HG02870 (cell line): ENCODE results near the gene RAB21.

ENCODE experiments used
- ATAC-seq: cut with Tn5 transposase; IDR thresholded peaks from one replicate; pipeline ENCODE4 v1.9.1; 2021; ENCODE audit warnings: mild to moderate bottlenecking, moderate library complexity; ENCODE audit not compliant: unreplicated experiment

Gene RAB21, protein sequence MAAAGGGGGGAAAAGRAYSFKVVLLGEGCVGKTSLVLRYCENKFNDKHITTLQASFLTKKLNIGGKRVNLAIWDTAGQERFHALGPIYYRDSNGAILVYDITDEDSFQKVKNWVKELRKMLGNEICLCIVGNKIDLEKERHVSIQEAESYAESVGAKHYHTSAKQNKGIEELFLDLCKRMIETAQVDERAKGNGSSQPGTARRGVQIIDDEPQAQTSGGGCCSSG

DNA sequence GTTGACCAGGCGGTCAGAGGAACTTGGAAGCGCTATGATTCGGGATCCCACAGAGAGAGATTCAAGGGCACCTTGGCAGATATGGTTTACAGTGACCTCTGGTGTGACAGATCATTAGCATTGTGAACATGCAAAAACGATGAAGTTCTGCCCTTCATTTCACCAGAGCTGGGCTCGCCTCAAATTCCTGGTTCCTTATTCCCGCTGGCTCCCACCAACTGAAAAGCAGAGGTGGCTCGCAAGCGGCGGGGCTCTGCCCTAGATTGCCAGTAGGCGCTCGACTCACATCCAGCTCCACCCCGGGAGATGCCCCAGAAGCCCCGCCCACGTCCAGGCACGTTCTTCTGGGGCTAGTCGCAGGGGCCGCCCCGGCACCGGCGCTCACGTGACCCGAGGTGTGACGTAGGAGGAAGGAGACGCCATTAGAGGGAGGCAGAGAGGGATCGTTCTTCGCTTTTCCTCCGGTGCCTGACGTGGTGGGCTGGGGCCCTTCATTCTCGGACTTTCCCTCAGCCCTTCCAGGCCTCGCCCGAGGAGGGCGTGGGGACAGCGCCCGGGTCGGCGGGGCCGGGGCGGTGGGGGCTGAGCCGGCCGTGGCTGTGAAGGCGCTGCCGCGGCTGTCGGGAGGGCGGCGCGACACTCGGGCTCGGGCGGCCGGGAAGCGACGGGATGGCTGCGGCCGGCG lies at the start of gene RAB21:
TSS of gene RAB21 (plus strand) at position 403 of the 685 bp plus-strand sequence. CDS start at position 670, 267 bp downstream.
- ATAC-seq = peak; percentile 95

DNA sequence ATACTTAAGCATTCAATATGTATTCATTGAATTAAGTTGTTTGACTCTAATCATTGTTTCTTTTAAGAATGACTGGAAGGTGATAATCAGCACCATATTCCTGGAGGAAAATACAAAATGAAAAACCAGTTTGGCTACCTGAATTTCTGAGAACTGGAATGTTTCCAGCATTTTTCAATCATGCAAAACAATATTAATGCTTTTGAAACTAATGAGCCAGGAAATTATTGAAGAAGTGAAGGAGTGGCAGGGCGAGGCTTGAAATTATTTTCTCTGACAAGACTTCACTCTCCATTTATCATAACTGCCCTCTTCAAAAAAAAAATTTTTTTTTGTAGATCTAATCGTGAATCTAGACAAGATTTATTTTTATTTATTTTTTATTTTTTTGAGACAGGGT lies 49.7 kb upstream of the RAB21 start:
- no peak for ATAC-seq

DNA sequence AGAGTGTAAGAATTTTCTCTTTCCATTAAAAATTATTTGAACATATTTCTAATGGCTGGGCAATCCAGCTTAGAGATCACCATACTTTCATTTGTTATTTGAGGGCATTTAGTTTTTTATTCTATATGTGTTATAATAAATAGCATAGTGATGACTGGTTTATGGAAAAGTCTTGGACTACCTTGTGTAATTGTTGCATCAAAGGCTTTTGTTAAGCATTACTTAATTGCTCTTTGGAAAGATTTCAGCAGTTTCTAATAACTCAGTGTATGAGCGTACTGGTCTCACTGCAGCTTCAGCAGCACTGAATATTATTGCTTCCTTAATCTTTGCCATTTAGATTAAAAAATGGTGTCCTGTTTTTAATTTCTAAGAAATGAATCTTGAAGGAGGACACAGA lies 46.0 kb upstream of the RAB21 start:
- no peak for ATAC-seq

DNA sequence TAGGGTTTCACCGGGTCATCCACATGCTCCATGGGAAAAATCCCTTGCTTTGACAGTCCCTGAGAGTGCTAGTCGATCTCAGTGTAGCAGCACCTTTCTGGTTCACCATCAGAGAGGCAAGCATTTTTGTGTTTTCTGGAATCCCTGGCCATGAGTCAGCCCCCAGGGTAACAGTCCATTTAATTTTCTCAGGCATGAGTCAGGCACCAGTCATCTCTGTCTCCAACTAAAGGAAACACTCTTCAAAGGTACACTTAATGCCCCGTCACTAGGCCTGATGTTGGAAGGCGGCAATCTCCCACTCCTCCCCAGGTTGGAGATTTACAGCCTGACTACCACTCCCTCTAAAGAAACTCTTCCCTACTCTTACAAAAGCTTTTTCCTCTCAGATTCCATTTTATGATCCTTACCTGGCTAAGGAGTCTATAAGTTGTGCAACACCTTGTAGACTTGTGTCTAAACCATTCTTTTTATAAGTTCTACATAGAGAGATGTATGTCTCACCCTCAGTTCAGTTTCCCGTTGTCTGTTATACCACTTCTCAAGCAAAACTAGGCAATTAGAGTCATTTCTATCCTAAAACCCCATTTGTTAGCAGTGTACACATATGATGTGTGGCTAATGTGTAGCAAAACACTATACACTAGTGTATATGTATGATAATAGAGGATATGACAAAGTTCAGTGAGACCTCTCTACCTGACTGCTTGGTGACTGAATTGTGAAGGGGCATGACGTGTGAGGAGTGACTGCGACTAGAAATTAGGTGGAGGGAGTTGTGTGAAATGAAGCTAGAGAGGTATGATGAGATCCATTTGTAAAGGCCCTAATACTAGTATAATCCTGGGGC lies 44.2 kb upstream of the RAB21 start:
- no peak for ATAC-seq

DNA sequence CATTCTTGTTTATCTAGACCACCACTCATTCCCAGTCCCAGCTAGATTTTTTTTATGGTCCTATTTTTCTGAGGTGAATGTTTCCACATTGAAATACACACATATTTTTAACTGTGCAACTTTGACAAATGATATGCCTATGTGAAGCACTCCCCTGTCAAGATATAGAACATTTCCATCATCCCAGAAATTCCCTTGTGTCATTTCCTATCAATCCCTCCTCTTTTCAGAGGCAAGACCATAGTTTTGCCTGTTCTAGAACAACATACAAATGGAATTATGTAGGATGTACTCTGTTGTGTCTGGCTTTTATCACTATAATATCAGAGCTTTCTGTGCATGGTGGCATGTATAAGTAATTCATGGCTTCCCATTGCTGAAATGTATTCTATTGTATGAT lies 36.1 kb upstream of the RAB21 start:
- ATAC-seq = no peak

DNA sequence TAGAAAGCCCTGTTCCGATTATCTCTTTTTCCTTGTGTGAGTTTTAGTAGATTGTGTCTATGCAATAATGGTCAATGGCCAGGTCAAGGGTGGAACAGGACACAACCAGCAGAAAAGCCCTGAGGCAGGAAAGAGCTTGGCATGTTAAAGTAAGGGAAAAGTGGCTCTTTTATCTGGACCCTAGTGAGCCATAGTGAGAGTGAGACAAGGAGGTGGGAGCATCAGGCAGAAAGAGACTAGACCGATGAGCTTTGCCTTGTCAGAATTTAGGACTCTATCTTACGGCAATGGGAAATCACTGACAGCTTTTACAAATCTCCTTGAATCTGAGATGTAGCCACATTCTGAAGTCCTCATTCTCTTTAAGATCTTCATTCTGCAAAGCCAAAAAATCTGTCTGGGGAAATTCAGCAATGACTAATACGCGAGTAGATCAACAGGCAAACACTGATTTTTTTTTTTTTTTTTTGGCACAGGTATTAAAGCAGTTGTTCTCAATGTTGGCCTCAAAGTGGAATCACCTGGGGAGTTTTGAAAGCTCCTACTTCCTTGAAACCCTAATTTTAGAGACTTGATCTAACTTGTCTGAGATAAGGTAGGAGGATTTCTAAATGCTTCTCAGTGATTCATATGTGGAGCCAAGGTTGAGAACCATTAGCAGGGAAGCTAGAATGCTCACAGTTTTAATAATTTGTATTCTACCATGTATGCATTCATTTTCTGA lies 34.9 kb upstream of the RAB21 start:
- ATAC-seq = no peak

DNA sequence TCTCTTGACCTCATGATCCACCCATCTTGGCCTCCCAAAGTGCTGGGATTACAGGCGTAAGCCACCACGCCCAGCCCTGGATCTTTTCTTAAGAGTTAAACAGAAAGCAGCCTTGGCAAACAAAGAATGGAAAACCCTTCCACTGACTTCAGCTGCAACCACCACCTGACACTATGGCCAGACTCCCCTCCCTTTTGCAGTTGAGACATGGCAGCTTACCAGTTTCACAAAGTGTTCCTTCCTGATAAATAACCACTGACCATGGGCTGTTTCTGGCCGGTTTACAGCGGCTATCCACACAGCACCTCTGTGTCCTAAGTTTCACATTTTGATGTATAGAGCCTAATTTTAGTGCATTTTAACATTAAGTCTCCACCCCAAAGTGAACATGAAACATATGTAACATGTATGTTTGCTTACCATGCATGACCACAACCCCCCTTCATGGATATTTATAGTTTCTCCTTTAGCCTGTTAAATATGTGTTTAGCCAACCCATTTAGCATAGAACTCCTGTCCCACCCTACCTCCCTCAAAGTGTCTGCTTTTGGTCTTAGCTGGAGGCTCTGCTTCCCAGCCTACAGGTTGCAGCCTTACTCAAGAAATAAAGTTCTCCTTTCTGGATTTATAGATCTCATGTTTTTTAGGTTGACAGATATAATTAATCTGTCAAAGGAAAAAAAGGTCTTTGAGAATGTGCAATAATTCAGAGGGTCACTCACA lies 32.7 kb upstream of the RAB21 start:
- ATAC-seq = no peak

DNA sequence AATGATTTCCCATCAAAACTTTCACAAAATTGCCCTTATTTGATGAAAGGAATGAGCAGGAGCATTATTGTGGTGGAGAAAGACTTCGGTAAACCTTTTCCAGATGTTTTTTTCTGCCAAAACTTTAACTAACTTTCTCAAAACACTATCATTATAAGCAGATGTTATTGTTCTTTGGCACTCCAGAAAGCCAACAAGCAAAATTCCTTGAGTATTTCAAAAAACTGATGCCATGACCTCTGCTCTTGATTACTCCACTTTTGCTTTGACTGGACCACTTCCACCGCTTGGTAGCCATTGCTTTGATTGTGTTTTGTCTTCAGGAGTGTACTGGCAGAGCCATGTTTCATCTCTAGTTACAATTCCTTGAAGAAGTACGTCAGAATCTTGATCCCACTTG lies 29.7 kb upstream of the RAB21 start:
- no peak for ATAC-seq

DNA sequence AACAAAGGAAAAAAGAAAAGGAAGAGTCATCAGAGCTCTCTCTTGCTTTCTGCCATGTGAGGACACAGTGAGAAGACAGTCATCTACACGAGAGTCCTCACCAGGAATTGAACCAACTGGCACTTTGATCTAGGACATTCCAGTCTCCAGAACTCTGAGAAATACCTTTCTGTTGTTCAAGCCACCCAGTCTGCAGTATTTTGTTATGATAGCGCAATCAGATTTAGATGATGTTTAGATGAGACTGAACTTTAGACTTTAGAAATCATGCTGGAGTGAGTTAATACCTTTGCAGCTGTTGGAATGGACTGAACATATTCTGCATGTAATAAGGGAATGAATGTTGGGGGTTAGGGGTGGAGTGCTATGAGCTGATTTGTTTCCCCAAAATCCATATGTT lies 28.1 kb upstream of the RAB21 start:
- ATAC-seq = no peak

DNA sequence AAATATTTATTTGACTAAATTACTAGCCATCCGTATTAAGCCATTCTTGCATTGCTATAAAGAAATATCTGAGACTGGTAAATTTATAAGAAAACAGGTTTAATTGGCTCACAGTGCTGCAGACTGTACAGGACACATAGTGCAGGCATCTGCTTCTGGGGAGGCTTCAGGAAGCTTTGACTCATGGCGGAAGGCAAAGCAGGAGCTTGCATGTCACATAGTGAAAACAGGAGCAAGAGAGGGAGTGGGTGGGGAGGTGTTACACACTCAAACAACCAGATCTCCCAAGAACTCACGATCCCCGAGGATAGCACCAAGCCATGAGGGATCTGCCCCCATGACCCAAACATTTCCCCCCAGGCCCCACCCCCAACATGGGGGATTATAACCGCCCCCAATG lies 26.7 kb upstream of the RAB21 start:
- no peak for ATAC-seq

DNA sequence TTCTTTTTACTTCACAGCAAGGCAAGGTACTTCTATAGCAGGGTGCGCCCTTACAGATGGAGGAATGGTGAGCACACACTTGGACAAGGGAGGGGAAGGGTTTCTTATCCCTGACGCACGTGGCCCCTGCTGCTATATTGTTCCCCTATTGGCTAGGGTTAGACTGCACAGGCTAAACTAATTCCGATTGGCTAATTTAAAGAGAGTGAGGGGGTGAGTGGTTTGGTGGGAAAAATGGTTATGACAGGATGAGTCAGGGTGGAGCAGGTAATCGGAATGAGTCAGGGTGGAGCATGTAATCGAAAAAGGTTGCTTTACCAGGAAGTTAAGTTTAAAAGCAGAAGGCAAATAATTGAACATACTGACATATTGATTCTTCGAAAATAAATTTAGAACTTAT lies 23.7 kb upstream of the RAB21 start:
- ATAC-seq = no peak

DNA sequence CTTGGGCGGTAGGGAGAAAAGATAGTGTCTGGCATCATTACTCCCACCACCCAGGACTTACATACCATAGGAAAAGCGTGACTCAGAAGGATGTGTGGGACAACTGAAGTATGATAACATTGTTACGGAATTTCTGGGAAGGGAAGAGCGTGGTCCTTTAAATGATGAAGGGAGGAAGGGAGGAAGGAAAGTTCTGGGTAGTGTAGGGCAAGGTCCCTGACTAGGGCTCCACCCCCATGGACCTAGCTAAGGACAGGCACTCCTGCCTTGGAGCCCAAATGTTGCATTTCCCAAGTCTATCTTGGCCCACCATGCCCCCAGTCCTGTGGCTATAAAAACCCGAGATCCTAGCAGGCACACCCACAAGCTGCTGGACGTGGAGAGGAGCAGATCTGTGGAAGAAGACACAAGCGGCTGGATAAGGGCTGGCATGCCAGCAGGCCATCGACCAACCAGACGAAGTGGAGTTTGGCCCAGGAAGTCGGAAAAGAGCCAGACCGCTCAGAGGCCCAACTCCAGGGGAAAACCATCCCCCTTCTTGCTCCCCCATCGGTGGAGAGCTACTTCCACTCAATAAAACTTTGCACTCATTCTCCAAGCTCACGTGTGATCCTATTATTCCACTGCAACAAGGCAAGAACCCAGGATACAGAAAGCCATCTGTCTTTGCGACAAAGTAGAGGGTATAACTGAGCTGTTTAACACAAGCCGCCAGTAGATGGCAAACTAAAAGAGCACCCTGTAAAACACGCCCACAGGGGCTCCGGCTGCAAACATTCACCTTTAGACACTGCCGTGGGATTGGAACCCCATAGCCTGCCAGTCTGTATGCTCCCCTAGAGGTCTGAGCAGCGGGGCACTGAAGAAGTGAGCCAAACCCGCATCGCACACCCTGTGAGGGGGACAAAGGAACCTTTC lies 23.0 kb upstream of the RAB21 start:
- ATAC-seq = no peak

DNA sequence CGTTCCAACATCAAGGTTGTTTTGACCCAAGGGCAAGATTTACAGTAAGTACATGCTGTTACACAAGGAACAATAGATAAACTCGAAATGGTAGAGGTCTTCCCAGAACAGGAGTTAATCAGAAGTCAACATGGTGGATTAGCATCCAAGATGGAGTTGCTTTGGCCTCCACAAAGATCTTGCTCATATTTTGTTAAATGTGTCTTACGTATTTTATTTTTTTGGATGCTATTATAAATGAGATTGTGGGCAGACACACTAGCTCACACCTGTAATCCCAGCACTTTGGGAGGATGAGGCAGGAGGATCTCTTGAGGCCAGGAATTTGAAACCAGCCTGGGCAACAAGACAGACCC lies 22.3 kb upstream of the RAB21 start:
- ATAC-seq = no peak

DNA sequence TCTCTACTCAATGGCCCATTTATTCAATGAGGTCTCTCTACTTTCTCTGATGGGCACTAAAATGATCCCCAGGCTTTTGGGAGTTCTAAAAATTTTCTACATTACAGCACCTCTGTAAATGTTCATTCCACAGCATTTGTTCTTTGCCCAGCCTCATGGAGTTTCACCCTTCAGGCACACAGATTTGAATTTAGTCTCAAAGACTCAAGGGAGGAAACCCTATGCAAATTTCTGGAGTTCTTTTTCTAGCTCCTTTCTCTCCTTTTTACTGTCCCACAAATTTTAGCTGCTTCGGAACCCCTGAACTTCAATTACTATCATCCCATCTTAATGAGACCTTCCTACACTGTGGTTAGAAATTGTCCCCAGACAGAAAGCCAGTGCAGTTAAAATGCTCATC lies 17.5 kb upstream of the RAB21 start:
- ATAC-seq = peak; percentile 68

DNA sequence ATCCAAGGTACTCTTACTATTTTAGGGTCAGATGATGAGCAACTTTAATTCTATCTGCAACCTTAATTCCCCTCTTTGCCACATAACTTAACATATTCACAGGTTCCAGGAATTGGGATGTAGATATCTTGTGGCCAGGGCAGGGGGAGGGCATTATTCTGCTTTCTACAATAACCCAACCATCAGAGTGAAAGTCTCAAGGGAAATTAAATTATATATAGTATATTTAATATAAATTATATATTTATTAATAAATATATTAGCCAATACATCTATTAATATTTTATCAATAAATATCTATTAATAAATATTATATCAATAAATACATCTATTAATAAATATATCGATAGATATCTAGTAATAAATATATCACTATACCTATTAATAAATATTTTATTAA lies 11.7 kb upstream of the RAB21 start:
- no peak for ATAC-seq

DNA sequence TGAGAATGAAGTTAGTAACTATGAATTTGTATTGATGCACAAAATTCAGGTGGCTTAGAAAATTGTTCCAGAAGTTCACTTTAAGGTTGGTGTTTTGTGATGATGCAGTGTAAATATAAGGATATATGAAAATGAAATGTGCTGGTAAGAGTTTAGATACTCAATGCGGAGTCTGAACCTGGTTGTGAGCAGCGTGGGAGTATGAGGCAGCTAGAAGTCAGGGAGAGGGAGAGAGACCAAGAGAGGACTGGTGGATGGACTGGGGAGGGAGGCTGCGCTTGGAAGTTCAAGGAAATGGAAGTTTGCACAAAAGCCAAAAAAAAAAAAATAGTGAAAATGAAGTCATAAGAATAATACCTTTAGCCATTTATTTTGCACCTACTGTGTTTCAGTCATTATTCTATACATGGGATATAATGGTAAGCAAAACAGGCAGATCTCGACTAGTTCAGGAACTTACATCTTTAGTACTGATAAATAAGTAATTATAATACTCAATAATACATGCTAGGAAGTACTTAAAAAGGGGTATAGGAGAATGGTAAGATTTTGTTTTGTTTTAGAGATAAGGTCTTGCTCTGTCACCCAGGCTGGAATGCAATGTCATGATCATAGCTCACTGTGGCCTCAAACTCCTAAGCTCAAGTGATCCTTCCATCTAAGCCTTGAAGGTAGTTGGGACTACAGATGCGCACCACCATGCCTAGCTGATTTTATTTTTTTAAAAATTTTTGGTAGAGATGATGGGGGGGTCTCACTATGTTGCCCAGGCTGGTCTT lies 10.0 kb upstream of the RAB21 start:
- ATAC-seq = no peak

DNA sequence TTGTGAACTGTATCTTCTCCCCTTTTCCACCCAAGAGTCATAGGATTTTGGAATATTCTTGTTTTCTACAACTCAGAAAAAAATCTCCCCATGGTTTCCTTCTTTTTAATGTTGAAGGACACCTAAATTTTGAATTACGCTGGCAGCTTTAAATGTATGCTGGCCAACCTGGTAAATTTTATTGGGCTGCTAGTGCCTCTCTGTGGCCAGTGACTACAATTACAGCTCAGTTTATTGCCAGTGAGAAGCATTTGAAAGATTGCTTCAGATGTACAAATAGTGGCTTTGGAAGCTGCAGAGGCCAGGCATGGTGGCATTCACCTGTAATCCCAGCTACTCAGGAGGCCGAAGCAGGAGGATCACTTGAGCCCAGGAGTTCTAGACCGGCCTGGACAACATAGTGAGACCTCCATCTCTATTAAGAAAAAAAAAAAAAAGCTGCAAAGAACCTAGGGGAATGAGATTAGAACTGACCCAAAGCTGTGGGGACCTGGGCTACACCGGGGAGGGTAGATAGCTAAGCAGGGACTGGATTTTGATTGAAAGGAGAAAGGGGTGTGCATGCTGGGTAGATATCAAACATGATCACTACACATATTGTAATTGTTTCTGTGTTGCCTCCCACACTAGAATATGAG lies 7.6 kb upstream of the RAB21 start:
- peak; percentile 91 for ATAC-seq

DNA sequence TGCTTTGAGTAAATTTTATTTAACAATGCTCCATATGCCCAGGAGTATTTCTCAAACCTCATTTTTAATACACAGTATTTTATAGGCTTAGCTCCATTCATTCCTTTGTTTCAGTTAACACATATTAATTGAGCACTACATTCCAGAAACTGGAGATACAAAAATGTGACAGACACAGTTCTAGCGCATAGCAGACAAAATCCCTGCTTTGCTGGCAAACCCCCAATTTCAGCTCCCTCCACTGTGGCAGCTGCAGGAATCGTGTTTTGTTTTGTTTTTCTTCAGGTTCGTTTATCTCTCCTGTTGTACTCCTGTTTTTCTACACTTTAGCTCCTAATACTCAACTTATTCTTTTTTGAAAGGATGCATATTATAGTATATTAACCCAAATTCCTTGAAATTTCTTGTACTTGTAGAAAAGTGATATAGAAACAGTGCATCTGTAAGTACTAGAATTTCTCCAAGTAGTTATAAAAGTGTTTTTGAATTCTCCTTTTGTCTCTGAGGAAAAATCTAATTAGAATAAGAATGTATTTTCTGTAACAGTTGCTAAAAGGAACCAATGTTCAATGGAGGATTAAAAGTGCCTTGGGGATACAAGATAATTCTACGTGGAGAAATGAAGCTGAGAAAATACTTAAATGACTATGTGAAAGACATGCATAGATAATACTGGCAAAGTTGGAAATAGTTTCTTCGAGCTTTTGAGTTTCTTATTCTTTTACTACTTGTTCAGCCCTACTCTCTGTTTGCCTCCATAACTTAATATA lies 6.4 kb upstream of the RAB21 start:
- ATAC-seq = no peak
